ENCODE data around the gene FAM131A.

DNA sequence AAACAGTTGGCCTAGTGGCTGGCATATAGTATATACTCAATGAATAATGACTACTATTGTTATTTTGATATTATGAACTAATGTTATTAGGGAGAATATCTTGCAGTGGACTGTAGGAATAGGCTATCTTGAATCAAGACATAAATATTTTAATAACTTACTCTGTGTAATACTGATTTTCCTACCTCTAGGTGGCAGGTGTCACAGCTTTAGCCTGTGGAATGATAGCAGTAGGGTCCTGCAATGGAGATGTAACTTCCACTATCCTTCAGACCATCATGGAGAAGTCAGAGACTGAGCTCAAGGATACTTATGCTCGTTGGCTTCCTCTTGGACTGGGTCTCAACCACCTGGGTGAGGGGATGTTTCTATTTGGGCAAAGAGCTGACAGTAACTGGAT, 31.8 kb upstream of the FAM131A start:
- no peak for TF ChIP-seq POLR2AphosphoS5 (IDR thresholded peaks at IDR 0.05; ENCODE audit: low read depth, low read length)
- no peak for TF ChIP-seq POLR2A (IDR thresholded peaks at IDR 0.05; ENCODE audit: low read depth, low read length)
- no peak for TF ChIP-seq PAX5 (IDR thresholded peaks at IDR 0.05; ENCODE audit: insufficient read depth, low read length, severe bottlenecking)

All from GM12891 (cell line).